Activated naive CD4-positive, alpha-beta T cell treated with anti-CD3 and anti-CD28 coated beads, Interleukin-2, amount 50 U/mL, for 72 hours (primary cell): ENCODE data around the gene PTPRT. TPM values are rescaled to one million over a fixed set of nuclear protein-coding genes. Genes with fewer than 3 reads are reported as not detected.

ENCODE experiments used
- ATAC-seq, 2 donors: fragments of 150-1000 bp; cut with Tn5 transposase; 2 replicates each; pipeline ENCODE4 v1.10.0; 2021; ENCODE audit warnings: mild to moderate bottlenecking in 2 of 2, moderate library complexity in 2 of 2
- DNase-seq, 2 donors: peaks; one replicate each; pipeline ENCODE4 v3.0.0; 2021 to 2022; ENCODE audit warnings: low spot score in 2 of 2
- H3K27ac Mint-ChIP-seq, 2 donors: one replicate each; pipeline ENCODE4 v1.8.0; 2022; ENCODE audit warnings: mild to moderate bottlenecking in 2 of 2, mixed read lengths in 2 of 2
- H3K36me3 Mint-ChIP-seq, 2 donors: one replicate each; pipeline ENCODE4 v1.8.0; 2022; ENCODE audit warnings: mixed read lengths in 2 of 2
- H3K9me3 Mint-ChIP-seq, 2 donors: one replicate each; pipeline ENCODE4 v1.8.0; 2022; ENCODE audit warnings: mixed read lengths in 2 of 2
- total RNA-seq, 2 donors: library from RNA; stranded (reverse); gene quantifications; one replicate each; pipeline ENCODE4 v1.2.3, GENCODE V29; 2022

Gene PTPRT
- total RNA-seq, 2 donors from 2014 or later, result not detected

DNA sequence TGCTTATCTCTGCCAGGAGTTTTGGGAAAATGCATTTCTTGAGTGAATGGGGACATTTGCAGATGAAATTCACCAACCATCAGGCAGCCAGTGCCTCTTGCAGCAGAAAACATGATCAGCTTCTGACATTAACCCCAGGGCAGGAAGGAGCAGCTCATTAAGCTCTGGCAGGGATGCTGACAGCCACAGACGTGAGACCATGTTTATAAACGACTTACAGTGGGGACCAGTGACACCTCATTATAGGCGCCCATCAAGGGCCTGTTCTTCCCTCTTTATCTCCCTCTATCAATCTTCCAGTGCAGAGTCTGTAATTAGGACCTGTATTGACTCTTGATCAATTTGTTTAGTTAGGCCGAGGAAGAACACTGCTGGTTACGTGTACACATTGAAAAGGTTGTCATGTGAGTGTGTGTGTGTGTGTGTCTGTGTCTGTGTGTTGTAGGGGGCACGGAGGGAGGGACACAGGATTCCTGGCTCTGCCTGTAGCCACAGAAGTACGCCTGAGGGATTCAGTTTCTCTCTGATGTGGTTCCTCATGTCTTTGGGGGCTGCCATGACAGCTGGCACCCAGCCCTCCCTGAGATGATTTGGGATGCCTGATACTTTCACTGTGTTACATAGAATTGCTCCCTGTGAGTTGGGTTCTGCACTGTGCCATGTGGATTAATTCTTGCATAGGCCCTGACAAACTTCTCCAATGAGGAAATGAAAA, 1143.2 kb downstream of the PTPRT start:
- Mint-ChIP-seq H3K9me3 (no peaks in the 10 kb centered on the region), H3K27ac (no peak overlapping the region), H3K36me3 (no peaks in the 10 kb centered on the region)
- ATAC-seq, result no peak
- DNase-seq, result no peak

DNA sequence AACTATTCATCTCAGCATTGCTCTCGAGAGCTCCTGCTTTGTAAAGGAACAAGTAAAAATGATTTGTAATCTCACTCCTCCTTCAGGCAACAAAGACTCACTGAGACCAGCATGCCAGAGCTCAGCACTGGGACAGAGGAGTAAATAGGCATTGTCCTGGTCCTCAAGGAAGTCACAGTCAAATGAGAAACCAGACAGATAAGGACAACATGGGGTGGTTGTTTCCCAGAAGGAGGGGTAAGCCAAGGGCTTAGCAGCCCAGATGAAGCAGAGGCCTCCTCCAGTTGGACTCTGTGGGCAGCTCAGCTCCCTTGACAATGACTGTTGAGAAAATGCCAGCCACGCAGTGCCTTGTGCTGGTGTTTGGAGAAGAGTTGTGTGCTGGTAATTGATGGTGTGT, 1145.8 kb downstream of the PTPRT start:
- no peaks in the 10 kb centered on the region for H3K36me3 Mint-ChIP-seq

DNA sequence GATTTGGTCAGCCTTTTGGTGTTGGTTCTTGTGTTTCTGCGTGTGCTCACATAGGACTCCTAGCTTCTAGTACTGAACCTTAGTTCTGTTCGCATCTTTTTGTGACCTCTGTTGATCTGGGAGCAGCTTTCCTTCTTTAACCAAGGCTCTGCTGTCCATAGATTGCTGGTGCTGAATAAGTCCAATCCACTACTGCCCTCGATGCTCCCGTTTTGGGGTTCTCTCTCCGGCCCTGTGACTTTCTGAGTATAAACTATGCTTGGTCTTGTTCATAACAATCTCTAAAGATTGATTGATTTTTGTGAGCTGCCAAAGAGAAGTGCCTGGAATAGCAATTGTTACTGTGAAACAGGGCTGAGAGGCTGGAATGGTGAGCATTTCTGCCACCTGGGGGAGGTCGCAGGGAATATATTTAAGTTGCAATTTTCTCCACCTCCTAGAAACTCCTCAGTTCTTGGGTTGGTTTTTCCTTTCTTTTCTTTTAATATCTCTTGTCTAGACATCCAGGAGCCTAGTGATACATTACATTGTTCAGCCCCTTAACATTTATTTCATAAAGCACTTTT, 1148.6 kb downstream of the PTPRT start:
- H3K36me3 Mint-ChIP-seq, result no peaks in the 10 kb centered on the region
- ATAC-seq, result no peak
- no peak overlapping the region for H3K27ac Mint-ChIP-seq
- H3K9me3 Mint-ChIP-seq, result no peaks in the 10 kb centered on the region
- DNase-seq, result no peak

More for the DNA sequence above, 1145.8 kb downstream of the PTPRT start:
- no peaks in the 10 kb centered on the region for H3K9me3 Mint-ChIP-seq
- ATAC-seq, result no peak
- no peak for DNase-seq
- H3K27ac Mint-ChIP-seq, result no peak overlapping the region

DNA sequence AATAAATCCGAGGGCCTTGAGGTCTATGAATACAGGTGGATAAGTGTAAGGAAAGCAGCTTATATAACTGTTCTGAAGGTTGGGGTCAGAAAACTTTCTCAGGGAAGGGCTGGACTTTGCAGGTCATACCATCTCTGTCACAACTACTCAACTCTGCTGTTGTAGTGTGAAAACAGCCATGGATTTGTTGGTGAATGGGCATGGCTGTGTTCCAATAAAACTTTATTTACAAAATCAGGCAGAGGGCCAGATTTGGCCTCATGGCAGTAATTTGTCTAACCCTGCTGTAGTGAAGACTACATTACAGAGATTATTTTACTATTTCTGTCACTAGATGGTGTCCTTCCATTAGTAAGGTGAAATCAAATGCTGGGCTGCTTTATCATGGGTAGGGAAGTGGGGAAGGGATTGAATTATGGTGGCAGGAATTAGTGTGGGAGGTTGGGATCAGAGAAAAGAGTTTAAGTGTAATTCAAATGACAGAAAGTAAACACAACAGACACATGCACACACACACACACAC, 1161.9 kb downstream of the PTPRT start:
- H3K27ac Mint-ChIP-seq, result no peak overlapping the region

DNA sequence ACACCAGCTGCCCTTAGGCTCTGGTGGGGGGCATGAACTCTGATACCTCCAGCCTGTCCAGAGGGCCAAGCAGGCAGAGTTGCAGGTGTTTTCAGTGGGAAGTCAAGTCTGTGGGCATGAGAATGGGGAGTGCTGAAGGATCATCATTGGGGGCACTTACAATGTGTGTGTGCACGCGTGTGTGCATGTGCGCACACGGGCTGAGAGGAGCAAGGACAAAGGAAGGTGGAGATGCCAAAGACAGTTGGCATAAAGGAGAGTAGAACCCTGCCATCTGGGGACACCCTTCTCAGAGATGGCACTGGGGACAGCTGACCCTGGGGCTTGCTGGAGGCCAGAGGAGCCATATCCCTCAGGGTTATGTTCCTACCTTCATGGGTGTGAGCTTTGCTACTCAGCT, 1163.1 kb downstream of the PTPRT start:
- DNase-seq (no peak), ATAC-seq (no peak)
- Mint-ChIP-seq H3K27ac (no peak overlapping the region), H3K36me3 (no peaks in the 10 kb centered on the region), H3K9me3 (peaks cover 0 to 7% of the 10 kb centered on the region in 2 donors)

More for the DNA sequence above, 1161.9 kb downstream of the PTPRT start:
- Mint-ChIP-seq H3K36me3 (no peaks in the 10 kb centered on the region), H3K9me3 (peaks cover 3 to 7% of the 10 kb centered on the region in 2 donors)
- ATAC-seq (no peak), DNase-seq (no peak)

DNA sequence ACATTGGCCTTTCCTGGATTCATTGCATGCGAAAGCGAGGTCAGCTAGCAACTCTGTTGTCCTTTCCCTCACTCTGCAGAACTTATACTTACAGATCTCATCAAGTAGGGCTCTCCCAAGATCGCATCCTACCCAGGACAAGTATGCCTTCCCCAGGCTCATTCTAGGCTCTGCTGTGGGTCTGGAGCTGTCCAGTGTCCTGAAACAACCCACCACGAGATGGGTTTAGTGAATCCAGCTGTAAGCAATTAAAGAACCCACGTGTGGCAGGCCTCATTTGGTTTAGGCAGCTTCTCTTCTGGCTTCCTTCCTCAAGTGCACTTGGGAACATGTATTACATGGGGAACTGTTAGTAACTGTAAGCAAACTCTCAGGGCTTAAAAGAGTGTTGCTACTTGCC, 1165.1 kb downstream of the PTPRT start:
- no peak for DNase-seq
- H3K9me3 Mint-ChIP-seq, result peaks cover 0 to 7% of the 10 kb centered on the region in 2 donors
- no peaks in the 10 kb centered on the region for H3K36me3 Mint-ChIP-seq
- no peak overlapping the region for H3K27ac Mint-ChIP-seq
- no peak for ATAC-seq
